ENCODE results near the gene NRXN2.
"Not testable (repeated sequence)": the region's sequence is repeated elsewhere in the genome, so short reads cannot be mapped to it uniquely, and the experiment has no call there.

NRXN2 gene

GRCh38 chr11:64605656-64606585 is 117.1 kb downstream of the NRXN2 start:
- DNase-seq (ENCODE audit: low read depth, low spot score) = no peak

DNA sequence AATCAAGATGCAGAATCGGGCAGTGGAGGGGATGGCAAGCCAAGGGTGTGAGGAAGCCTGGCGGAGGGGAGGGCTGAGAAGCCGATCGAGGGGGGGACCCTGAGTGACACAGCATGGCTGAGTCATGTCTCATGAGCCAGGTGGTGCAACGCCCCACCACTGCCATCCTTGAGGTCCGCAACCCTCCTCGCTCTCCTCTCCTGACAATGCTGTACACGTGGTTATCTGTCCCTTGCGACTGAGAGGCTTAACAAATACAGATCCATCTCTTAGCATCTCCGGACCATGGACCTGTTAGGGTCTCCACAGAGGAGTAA is 117.8 kb downstream of the NRXN2 start:
- no peak for DNase-seq (ENCODE audit: low read depth, low spot score)

- DNase-seq (ENCODE audit: low read depth, low spot score) = no peak
These were observed 118.3 kb downstream of the NRXN2 start for GRCh38 chr11:64604458-64605243.

GRCh38 chr11:64603411-64604110 is 119.4 kb downstream of the NRXN2 start:
- DNase-seq (ENCODE audit: low read depth, low spot score) = no peak

DNA sequence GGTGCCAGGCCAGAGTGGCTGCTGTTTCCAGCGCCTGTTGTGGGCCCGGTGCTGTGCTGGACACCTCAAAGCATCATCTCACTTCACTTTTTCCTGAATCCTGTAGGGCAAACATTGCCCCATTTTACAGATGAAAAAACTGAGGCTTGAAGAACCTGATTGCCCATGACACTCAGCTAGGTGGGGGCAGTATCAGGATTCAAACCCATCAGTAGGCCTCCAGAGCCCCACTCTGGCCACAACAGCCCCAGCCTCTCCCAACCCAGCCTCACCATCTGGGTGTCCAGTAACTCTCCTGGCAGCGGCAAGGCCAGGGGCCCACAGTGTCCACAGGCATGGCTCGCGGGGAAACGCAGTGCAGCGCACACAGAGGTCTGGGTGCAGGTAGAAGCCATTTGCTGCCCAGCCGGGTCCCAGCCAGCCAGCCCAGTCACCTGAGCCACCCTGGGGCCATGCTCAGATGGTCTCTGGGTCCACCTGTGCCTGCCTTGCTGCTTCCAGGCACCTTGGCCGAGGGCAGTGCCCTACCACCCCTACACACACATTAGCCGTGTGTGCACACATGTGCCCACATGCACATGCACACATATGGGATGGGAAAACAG is 120.4 kb downstream of the NRXN2 start:
- no peak for DNase-seq (ENCODE audit: low read depth, low spot score)

DNA sequence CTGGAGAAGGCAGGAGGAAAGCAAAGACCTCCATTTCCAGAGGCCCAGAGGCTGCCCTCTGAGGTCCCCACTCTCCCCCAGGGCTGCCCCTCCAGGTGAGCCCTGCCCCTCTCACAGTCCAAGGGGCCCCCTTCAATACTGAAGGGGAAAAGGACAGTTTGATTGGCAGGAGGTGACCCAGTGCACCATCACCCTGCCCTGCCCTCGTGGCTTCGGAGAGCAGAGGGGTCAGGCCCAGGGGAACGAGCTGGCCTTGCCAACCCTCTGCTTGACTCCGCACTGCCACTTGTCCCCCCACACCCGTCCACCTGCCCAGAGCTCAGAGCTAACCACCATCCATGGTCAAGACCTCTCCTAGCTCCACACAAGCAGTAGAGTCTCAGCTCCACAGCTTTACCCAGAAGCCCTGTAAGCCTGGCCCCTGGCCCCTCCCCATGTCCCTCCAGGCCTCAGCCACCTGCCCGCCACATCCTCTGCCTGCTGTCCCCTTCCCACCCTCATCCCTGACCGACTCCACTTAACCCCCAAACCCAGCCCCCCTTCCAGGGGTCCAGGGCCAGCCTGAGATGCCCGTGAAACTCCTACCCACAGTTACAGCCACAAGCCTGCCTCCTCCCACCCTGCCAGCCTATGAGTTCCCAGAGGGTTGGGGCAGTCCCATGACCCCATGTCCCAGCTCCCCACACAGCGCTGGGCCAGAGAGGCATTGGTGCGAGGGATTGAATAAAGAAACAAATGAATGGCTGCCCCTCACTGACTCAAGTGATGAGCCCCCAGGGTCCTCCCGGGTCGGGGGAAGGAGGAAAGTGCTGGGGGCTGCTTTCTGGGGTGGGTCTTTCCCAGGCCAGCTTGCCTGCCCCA is 121.2 kb downstream of the NRXN2 start:
- DNase-seq (ENCODE audit: low read depth, low spot score) = no peak

DNA sequence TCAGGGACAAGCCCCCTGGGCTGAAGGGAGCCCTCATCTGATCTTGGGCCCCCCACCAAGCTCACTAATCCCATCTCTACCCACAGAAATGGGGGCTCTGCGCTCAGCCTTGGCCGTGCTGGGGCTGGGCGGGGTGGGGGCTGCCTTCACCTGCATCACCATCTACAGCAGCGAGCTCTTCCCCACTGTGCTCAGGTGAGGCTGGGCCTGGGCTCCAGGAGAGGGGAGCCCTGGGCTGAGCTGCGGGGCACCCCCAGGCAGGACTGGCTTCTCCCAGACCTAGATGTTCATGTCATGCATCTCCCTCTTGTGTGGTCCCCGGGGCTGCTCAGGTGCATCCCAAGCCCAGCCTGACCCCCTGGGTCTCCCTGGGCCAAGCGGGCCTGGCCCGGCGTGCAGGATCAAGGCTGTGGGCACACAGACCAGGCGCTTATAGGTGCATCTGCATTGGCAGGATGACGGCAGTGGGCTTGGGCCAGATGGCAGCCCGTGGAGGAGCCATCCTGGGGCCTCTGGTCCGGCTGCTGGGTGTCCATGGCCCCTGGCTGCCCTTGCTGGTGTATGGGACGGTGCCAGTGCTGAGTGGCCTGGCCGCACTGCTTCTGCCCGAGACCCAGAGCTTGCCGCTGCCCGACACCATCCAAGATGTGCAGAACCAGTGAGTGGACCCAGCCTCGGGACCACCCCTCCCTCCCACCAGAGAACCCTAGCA is 122.6 kb downstream of the NRXN2 start:
- DNase-seq (ENCODE audit: low read depth, low spot score) = no peak

DNA sequence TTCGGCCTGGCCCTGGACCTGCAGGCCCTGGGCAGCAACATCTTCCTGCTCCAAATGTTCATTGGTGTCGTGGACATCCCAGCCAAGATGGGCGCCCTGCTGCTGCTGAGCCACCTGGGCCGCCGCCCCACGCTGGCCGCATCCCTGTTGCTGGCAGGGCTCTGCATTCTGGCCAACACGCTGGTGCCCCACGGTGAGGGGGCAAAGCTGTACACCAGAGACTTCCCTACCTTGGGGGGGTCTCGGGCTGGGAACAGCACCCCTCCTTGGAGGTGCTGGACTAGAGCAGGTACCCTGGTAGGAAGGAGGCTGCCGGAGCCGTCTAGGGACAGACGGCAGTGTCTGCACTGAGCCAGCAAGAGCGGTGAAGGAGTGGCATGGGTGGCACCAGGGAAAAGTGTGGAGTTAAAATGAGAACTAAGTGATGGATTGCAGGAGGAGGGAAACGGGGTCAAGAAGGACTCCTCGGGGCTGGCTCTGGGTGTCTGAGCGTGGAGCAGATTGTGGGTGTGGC is 123.2 kb downstream of the NRXN2 start:
- no peak for DNase-seq (ENCODE audit: low read depth, low spot score)

GRCh38 chr11:64598797-64599697 is 124.0 kb downstream of the NRXN2 start:
- no peak for DNase-seq (ENCODE audit: low read depth, low spot score)

DNA sequence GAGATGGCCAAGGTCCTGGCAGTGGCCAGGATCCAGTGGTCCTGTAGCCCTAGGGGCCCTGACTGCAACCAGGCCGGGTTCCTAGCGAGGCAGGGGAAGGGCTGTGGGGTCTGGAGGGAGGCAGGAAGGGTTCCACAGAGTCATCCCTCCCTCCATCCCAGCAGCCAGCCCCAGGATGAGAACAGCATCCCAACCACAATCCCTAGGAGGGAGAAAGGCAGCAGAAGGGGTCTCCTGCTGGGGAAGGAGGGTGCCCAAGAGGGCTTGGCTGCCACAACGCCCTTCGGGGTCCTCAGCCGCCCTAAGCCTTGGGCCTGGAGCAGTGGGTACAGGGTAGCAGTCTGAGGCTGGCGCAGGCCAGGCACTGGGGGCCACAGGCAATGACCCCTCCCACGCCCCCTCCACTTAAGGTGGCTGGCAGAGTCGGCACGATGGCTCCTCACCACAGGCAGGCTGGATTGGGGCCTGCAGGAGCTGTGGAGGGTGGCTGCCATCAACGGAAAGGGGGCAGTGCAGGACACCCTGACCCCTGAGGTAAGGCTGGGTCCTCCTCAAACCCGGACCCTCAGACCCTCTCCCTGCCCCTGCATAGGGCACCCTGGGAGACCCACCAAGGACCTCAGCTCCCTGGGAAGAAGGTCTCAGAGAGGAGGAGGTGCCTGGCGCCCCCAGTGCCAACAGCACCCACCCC is 124.7 kb downstream of the NRXN2 start:
- no peak for DNase-seq (ENCODE audit: low read depth, low spot score)

GRCh38 chr11:64597671-64598101 is 125.3 kb downstream of the NRXN2 start:
- DNase-seq (ENCODE audit: low read depth, low spot score) = no peak

GRCh38 chr11:64595922-64596321 is 127.1 kb downstream of the NRXN2 start:
- not testable (repeated sequence) for DNase-seq (ENCODE audit: low read depth, low spot score)

GRCh38 chr11:64594159-64594939 is 128.6 kb downstream of the NRXN2 start:
- DNase-seq (ENCODE audit: low read depth, low spot score) = no peak

DNA sequence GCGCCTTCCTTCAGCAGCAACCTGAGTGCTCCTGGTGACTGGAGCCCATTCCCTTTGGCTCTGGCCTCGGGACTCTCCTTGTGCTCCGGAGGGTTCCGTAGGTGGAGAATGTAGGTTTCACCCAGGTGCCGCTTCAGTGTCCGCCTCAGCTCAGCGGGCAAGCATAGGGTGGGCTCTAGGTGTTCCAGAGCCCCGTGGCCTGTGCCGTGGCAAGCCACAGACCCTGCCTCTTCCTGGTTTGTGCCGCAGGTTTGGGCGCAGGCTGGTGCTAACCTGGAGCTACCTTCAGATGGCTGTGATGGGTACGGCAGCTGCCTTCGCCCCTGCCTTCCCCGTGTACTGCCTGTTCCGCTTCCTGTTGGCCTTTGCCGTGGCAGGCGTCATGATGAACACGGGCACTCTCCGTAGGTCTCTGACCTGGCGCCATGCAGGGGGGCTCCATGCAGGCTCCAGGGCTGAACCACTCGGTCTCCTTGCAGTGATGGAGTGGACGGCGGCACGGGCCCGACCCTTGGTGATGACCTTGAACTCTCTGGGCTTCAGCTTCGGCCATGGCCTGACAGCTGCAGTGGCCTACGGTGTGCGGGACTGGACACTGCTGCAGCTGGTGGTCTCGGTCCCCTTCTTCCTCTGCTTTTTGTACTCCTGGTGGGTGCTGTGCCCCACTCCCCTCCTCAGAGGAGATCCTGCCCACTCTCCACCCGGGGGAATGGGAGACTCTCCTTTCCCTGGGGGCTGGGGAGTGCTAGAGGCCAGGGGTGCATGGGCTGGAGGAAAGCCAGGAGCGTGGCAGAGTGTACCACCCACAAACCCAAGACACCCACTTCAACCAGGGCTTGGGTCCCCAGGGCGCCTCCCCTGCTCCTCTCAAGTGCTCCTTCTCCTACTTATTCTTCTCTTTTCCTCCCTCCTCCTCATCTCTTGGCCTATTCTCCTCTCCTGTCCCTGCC is 129.6 kb downstream of the NRXN2 start:
- no peak for DNase-seq (ENCODE audit: low read depth, low spot score)

DNA sequence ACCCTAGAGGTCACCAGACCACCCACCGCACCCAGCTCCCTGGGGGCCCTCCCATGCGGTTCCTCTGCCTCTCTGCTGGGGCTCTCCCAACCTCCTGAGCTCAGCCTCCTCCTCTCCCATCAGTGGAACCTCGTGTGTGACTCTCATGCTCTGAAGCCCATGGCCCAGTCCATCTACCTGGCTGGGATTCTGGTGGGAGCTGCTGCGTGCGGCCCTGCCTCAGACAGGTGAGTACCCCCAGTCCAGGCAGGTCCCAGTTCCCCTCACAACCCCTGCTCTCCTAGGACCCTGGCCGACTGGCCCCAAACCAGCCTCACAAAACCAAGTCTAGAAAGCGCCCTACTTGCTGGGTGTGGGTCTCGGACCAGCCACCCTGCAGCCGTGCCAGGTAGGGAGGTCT is 130.3 kb downstream of the NRXN2 start:
- no peak for DNase-seq (ENCODE audit: low read depth, low spot score)

DNA sequence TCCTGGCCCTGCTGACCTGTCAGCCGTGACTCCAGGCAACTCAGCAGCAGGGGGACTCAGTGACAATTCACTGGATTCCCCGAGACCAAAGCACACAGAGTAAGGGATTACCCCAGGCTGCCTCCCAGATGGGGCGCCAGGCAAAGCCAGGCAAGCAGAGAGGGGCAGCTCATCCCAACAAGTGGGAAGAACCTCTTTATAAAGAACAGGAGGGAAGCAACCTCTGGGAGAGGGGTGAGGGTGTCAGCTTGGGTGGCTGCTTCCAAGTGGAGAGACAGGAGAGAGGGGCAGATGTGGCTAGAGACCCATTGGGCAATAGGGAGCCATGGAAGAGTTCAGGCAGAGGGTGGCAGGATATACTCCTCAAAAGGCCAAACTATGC is 130.8 kb downstream of the NRXN2 start:
- no peak for DNase-seq (ENCODE audit: low read depth, low spot score)

Measured in smooth muscle cell of the brain vasculature (primary cell).